Right forelimb (tissue), 1 donor: ENCODE data around the gene MRPL34.
A peak's percentile ranks its signal among the peaks of the same experiment; 100 is the strongest.
"Not testable (repeated sequence)": the region's sequence is repeated elsewhere in the genome, so short reads cannot be mapped to it uniquely, and the experiment has no call there.

Experiments
- DNase-seq: peaks from one replicate; pipeline ENCODE4 v3.0.0-alpha.2; 2018

The MRPL34 gene

DNA sequence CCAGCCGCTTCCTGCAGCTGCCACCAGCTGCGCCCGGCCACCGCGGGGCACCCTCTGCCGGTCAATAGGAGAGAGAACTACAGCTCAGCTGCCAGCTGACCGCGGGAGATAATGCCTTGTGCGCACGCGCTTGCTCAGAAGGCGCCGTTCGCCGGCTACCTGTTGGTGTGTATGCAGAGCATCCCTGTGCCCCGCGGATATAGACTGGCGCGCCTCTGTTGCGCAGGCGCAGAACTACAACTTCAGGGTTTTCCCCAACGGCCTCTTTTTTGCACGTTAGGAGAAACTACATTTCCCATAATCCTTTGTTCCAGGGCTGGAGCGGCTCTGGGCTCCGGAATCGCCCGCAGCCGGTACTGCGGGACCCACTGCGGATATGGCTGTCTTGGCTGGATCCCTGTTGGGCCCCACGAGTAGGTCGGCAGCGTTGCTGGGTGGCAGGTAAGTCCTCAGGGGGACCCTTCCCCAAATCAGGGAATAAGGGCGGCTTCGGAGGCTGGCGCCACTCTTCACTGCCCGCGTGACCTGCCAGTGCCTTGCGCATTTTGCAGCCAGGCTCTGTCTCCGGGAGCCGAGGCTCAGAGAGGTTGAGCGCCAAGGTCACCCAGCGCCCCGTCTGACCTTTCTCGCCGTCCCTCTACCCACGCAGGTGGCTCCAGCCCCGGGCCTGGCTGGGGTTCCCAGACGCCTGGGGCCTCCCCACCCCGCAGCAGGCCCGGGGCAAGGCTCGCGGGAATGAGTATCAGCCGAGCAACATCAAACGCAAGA lies at the start of gene MRPL34:
Gene MRPL34 (plus strand): TSS at position 356 of the 768 bp plus-strand sequence. CDS start 21 bp downstream, at position 377.
- DNase-seq: peak; percentile 94

DNA sequence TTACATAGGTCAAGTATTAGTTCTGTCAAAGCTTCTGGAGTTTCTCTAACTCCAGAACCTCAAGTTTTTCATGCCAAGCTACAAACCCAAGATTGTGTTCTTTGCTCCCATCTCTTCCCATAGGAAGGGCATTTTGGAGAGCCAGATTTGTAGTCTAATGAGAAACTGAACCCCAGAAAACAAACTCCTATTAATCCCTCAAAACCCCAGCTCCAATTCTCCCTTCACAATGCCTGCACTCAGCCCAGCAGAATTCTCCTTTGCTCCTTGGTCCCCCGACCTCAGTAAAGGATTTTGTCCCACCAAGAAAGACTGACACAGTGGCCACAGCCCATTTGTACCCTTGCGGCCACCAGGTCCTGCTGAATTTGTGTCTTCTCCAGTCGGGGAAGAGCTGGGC lies 49.5 kb upstream of the MRPL34 start:
- DNase-seq: no peak

DNA sequence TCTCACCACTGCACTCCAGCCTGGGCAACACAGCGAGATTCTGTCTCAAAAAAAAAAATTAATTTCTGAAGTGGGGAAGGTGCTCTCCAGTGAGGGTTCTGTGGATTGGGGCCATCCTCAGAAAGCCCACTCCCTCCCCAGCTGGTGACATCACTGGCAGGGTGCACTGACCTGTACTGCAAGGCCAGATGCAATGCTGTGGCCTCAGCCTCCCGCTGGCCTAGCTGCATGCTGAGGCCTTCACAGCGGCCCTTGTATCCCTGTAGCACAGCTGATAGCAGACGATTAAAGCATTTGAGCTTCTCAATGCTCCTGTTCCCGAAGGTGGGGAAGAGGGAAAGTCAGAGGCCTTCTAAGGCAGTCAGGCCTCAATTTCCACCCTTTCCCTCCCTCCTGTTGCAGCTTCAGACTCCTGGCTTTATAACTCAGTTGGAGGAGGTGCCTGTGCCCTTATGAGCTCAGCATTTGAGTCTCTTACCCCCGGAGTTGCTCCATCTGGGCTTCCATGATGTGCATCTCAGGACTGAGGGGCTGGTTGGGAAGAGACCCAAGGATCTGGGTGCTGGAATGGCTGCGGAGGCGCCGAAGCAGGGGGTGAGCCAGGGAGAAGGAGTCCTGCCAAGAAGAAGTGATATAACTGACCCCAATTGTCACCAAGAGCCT lies 46.4 kb upstream of the MRPL34 start:
- DNase-seq: no peak

- DNase-seq: no peak
These were observed 45.7 kb upstream of the MRPL34 start for GRCh38 chr19:17259934-17260333.

GRCh38 chr19:17260842-17261325 lies 44.8 kb upstream of the MRPL34 start:
- DNase-seq: peak; percentile 71

- DNase-seq: no peak
These were observed 43.1 kb upstream of the MRPL34 start for GRCh38 chr19:17262557-17262956.

DNA sequence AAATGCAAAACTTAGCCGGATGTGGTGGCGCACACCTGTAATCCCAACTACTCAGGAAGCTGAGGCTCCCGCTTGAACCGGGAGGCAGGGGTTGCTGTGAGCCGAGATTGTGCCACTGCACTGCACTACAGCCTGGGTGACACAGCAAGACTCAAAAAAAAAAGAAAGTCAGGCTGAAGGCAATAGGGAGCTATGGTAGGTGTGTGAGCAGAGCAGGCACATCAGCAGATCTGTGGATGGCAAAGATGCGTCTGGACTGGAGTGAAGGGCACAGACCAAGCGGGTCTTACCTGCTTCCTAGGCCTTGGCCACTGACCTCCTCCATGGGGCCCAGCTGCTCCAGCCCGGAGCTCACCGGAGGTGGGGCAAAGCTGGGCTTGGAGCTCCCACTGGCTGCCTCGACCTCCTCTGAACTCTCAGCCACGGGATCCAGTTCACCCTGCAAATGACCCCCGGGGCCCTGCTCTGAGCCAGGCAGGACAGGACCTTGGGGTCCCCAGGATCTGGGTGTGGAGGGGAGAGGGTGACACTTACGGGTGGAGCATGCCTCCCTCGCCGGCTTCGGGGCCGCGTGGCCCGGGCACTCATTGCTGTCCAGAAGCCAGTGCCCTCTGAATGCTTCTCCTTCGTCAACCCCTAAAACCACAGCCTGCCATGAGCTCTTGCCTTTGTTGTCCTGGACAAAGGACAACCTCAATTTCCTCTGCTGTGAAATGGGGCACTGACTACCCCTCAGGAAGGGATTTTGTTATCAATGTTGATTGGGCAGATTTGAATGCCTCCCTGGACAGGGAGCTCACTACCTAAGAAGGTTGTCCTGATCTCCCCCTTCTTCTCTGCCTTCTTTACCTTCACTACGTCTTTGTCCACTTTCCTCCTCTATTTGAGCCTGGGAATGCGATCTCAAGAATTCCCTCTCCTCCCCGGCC lies 41.7 kb upstream of the MRPL34 start:
- no peak for DNase-seq

DNA sequence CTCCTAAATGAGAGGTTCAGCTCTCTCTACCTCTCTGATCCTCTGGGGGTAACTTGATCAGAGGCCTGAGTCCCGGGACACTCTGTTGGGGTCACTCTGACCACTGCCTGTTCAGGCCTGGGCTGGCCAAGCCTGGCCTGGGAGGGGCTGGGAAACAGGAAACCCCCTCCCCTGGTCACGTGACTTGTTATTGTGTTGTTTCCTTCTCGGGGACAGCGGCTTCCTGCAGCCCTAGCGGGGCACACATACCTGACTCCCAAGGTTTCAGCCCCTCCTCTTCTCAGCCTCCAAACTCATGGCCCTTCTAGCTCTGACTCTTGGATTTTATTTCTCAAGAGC lies 41.1 kb upstream of the MRPL34 start, which contains the start of gene USHBP1:
Gene USHBP1 (minus strand): TSS at position 105 of the 339 bp plus-strand sequence. CDS start 446 bp downstream, outside the sequence.
- DNase-seq: no peak

DNA sequence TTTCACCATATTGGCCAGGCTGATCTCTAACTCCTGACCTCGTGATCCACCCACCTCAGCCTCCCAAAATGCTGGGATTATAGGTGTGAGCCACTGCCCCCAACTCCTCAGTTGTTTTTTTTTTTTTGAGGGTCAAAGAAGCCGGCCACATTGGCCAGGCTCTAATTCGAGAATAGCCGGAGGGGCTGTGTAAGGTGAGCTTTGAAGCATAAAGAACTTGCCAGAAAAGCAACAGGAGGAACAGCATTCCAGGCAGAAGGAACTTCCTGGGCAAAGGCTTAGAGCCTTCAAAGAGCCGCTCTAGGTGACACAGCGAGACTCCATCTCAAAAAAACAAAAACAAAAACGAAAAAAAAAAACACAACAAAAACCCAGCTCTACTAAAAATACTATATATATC lies 39.6 kb upstream of the MRPL34 start:
- no peak for DNase-seq

- no peak for DNase-seq
These were observed 39.1 kb upstream of the MRPL34 start for GRCh38 chr19:17266589-17266974.

DNA sequence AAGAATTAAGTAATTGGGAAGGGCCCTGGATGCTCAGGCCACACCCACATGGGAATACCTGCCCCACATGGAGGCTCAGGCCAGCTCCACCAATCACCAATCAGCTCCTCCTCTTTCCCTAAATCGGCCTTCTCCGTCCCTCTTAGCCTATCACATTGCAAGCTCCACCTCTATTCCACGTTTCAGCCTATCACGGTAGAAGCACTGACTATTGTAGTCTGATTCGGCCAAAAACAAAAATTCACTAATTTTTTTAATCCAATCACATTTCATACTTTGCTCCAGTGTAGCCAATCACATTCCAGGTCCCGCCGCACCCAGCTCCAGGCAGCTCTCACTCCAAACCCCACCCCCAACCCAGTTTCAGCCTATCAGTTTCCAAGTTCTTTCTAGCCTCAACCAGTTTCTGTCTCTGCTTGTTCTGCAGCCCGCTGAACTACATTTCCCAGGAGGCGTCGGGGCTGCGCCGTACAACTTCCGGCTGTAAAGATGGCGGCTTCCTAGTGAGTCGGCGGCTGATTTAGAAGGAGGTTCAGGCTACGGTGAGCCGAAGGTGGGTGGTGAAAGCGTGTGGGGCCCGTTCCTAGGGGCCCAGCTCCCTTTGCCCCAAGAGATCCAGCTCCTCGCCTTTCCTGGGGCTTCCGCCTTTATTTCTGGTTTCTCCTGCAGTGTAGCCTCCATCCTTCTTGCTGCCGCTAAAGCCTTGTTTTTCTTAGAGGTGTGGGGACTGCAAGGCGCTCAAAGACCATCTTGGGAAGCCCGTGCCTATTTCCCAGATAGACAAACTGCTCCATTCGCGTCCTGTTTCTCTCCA lies 38.5 kb upstream of the MRPL34 start, which contains the start of gene BABAM1:
Gene BABAM1 (plus strand): TSS at position 469 of the 814 bp plus-strand sequence. CDS start 1,364 bp downstream, outside the sequence.
- peak; percentile 97 for DNase-seq

DNA sequence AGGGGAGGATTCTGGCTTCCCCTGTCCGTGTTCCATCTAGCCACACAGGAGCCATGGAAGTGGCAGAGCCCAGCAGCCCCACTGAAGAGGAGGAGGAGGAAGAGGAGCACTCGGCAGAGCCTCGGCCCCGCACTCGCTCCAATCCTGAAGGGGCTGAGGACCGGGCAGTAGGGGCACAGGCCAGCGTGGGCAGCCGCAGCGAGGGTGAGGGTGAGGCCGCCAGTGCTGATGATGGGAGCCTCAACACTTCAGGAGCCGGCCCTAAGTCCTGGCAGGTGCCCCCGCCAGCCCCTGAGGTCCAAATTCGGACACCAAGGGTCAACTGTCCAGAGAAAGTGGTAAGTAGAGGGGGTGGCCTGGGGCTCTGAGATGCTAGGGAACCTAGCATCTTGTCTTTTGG lies 36.9 kb upstream of the MRPL34 start:
- no peak for DNase-seq

DNA sequence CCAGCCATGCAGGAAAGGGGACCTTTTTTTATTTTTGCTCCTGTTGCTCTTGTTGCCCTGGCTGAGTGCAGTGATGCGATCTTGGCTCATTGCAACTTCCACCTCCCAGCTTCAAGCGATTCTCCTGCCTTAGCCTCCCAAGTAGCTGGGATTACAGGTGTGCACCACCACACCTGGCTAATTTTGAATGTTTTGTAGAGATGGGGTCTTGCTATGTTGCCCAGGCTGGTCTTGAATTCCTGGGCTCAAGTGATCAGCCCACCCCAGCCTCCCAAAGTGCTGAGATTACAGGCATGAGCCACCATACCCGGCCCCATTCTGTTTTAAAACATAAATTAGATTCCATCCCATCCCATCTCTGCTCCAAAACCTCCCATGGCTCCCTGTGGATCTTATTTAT lies 30.8 kb upstream of the MRPL34 start:
- DNase-seq: not testable (repeated sequence)

- no peak for DNase-seq
These were observed 30.1 kb upstream of the MRPL34 start for GRCh38 chr19:17275441-17276175.

- no peak for DNase-seq
These were observed 26.2 kb upstream of the MRPL34 start for GRCh38 chr19:17279436-17279835.

GRCh38 chr19:17281391-17282304 lies 24.0 kb upstream of the MRPL34 start, which contains the start of gene ANKLE1:
Gene ANKLE1 (plus strand): TSS chr19:17281901. CDS start chr19:17281921, 20 bp downstream.
- DNase-seq: no peak

DNA sequence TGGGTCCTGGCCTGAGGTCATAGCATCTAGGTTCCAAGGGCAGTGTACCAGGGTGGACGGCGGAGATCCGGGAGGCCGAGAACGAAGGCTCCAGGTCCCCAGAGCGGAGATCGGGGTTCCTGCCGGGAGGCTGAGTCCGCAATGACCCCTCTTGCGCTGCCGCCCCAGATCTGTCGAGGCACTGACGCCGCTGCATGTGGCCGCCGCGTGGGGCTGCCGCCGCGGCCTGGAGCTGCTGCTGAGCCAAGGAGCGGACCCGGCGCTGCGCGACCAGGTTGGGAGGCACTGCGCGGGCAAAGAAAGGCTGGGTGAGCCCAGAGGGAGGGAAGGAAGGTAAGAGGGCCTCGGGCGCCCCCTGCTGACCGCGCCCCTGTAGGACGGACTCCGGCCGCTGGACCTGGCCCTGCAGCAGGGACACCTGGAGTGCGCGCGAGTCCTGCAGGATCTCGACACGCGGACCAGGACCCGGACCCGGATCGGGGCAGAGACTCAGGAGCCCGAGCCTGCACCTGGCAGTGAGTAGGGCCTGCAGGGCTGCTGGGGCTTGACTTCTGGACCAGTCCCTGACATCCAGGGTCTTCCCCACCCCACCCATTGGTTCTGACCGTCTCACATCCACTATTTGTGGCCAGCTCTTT lies 23.1 kb upstream of the MRPL34 start:
- DNase-seq: peak; percentile 89

DNA sequence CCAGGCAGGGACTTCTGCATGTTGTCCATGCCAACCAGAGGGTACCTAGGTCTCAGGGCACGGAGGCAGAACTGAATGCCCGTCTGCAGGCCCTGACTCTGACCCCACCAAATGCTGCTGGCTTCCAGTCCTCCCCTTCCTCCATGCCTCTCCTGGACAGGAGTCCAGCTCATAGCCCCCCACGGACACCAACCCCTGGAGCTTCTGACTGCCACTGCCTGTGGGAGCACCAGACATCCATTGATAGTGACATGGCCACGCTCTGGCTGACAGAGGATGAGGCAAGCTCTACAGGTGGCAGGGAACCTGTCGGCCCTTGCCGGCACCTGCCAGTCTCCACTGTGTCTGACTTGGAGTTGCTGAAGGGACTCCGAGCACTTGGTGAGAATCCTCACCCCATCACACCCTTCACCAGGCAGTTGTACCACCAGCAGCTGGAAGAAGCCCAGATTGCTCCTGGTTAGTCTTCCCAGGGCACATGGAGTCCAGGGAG lies 22.1 kb upstream of the MRPL34 start:
- DNase-seq: no peak

GRCh38 chr19:17285415-17286135 lies 20.1 kb upstream of the MRPL34 start:
- no peak for DNase-seq
